CD4-positive, alpha-beta T cell treated with Interleukin-6 for 4 hours (primary cell): ENCODE measurements around the gene GLS.
"Not testable (repeated sequence)": the region's sequence is repeated elsewhere in the genome, so short reads cannot be mapped to it uniquely, and the experiment has no call there.

Experiments
- DNase-seq: peaks from one replicate; pipeline ENCODE4 v3.0.0-alpha.2; 2020; ENCODE audit warnings: mixed read lengths

The GLS gene

DNA sequence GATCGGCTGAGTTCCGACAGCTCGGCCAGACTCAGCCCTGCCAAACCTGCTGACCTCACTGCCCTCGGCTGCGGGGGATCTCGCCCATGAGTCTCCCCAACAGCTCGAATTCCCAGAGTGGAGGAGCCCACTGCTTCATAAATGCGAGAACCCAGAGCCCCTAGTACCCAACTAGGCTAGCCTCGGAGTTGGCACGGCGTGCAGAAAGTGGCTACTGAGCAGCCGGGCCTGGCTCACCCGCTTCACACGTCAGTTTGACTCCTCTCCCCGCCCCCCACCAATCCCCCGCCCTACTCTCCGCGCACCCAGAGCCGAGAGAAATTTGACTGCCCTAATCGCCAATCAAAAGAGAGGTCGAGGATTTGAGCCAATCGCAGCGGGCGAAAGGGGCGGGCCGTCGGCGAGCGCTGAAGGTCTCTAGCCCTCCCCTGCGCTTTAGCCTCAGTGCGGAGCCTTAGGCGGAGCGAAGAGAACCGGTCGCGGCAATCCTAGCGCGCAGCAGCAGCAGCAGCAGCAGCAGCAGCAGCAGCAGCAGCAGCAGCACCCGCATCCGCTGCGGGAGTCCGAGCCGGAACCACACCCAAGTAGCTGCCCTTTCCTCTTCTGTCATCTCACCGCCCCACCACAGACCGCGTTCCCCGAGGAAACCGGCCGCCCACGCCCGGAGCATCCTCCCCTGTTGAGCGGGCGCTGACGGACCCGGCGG is at the start of gene GLS:
TSS of gene GLS (plus strand) at position 444 of the 706 bp plus-strand sequence. CDS start 264 bp downstream, outside the sequence.
- peak; percentile 98 for DNase-seq

DNA sequence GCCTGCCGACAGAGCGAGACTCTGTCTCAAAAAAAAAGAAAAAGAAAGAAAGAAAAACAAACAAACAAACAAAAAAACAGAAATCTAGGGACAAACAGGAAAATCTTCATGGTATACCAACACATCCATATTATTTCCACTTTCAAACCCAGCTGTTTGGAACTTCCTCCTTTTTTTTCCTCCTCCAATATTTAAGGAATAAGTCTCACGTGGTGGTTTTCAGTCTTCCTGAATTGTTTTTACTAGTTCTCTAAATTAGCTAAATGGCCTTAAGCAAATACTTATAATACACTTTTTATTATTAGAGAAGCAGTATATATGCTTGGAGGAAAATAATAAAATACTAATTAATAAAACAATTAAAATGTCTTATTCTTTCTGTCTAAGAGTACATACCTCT is 48.7 kb upstream of the GLS start:
- DNase-seq, result no peak

DNA sequence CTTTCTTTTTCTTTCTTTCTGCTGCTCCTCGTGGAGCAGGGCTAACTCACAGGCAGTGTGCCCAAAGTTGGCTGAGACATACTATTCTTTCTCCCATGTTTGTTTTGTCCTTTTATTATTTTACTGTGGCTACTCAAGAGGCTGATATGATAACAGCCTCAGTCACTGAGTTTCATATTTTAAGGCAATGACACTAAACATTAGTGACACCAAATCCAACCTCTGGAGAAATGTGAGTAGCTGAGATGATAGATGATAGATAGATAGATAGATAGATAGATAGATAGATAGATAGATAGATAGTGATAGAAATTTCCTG is 45.8 kb upstream of the GLS start:
- DNase-seq, result no peak

DNA sequence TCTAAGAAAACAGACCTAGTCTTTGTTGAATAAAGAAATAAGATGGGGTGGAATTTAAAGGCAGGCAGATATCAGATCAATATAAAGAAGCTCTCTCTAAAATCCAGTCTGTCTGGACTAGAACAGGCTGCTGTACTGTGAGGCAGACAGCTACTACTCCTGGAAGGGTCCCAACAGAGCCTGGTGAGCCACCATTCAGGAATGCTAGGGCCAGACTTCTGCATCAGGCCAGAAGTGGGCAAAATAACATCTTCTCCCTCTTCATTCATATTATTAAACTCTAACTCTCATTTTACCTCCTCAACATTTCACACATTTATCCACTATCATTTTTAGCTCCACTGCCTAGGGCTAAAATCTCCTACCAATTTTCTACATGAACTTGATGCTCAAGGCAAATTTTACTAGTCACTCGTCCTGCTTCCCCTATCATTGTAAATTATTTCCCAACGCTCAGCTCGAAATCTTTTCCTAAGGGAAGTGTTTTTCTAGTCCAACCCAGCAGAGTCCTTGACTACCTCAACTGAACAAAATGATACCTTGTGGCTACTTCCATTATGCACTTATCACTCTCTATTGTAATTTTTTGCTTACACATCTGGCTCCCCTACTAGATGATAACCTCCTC is 45.2 kb upstream of the GLS start:
- no peak for DNase-seq

DNA sequence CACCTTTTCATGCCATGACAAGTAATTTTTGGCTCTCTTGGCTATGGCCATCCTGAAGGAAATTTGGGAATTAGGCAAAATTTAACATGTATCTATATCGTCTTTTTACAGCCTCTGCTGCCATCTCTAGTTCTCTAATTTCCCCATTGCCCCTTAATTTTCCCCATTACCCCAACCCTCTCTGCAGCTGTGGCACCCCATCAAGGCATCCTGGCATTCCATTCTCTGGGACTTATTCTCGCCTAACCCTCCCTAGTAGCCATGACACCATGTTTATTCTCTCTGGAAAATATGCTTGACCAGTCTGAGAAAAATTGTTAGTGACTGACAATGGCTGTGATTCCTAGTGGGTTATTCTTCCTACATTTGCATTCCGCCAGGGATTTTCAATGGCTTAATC is 43.9 kb upstream of the GLS start:
- DNase-seq, result no peak

DNA sequence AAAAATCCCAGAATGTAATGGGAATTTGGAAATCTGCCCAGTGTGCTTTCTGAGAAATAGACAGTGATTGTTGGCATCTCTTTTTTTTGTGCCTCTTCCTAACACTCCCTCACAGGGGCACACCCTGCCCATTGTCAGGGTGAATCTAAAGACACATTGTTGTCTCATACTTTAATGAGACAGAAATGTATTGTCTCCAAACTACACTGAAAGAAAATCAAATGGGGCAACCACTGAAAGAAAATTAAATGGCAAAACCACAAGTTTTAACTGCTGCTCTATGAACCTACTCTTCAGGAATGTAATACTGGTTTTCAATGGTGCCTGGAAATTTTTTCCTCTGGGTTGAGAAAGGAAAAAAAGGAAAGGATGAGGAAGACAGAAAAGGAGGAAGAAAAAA is 43.2 kb upstream of the GLS start:
- DNase-seq, result no peak

DNA sequence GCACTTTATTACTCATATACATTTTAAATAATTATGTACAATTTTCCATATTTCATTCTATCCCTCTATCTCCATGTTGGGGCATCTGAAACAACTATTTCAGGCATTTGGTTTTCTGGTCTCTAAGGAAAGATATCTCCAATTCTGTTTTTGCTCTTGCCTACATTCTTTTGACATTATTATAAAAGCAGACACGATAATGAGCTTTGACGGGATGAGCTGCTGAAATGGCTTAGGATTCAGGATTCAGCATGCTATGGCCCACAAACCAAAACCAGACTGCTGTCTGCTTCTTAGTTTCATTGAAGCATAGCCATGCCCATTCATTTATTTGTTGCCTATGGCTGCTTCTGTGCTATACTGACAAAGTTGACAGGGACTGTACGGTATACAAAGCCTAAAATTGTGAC is 42.7 kb upstream of the GLS start:
- DNase-seq, result no peak

DNA sequence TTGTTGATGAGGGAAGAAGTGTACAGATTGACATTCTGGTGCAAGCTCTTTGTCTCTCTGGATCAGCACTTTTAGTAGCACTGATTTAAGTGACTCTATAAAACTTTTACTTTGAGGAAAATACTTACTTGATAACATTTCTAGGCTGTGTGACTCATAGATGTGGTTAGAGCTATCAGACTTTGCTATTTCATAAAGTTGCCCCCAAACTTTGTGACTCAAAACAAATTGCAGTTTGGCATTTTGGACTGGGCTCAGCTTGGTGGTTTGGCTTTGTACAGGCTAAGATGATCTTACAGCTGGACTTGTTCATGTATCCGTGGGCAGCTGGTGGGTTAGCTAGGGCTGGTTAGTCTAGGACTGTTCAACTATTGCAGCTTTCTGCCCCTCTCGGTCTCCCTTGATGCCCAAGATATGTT is 42.1 kb upstream of the GLS start:
- no peak for DNase-seq

DNA sequence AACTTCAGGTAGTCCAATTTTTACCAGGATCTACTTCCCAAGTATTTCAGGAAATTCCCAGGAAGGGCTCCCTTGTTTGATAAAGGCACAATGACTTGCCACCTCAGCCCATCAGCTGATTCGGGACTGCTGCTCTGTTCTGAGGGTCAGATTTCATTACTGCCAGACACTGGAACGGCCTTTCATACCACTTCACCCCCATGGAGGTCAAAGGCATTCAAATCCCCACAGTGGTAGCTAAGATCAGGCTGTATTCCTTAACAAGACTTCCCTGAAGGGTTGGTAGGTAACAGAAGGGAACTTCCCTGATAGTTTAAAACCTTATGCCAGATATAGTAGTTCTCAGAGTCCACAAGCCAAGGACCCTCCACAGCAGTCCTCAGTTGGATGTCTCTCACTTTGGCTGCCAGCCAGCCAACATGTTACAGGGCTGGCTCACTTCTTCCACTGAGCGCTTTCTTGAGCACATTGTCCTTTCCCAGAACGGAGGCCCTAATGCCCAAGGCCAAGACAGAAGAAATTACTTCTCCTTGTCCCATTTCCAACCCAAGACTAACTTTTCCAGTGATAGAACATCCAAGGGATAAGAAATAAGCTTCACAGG is 40.0 kb upstream of the GLS start:
- no peak for DNase-seq

DNA sequence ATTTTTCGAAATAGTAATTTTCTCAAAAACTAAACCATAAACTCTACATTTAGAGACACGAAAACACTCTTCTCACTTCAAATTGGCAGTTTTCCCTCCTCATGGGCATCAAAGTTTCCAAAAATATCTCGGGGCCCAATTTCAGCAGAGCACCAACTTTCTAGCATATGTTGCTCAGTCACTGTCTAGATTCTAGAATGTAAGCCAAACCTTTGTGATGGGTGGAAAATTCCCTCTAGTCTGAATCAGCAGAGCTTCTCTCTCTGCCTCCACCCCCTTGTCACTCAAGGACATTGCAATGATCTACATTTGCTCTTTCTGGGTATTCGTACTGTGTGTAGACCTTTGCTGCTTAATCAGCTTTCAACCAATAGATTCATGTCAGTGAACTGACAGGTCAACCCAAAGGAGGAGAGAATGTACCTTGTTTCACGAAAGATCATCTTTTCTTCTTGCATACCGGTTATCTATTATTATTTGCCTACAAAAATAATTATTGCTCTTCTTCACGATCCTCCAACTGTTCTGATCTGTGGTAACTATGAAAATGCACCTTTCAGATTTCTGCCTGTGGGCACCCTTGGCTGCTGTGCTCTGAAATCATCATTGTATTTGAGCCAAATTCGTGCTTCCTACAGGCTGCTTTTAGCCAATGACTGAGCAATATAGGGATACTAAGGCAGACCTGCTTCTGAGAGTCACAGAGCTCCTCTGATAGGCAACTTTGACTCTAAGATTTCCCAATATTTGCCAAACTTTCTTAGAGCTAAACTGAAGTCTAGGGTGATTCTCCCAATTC is 38.7 kb upstream of the GLS start:
- no peak for DNase-seq

DNA sequence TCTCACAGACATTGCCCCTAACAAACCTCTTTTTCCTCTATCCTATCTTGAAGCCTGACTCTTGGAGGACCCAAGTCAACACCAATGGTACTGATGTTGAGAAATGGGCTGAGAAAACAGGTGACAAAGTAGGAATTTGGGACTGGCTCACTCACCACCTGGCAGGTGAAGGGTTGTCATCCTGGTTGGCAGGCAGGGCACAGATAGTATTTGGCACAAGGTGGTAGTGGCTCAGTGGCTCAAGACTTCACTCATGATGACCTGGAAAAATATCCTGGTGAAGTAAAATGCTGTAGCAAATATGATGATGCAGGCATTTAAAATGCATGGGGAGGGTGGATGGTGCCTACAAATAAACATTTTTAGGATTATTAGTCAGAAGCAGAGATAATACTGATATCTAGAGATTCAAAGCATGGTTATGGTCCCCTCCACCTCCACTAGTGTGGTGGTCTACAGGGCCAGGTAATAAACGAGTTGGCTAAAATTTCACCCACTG is 38.0 kb upstream of the GLS start:
- DNase-seq, result no peak

DNA sequence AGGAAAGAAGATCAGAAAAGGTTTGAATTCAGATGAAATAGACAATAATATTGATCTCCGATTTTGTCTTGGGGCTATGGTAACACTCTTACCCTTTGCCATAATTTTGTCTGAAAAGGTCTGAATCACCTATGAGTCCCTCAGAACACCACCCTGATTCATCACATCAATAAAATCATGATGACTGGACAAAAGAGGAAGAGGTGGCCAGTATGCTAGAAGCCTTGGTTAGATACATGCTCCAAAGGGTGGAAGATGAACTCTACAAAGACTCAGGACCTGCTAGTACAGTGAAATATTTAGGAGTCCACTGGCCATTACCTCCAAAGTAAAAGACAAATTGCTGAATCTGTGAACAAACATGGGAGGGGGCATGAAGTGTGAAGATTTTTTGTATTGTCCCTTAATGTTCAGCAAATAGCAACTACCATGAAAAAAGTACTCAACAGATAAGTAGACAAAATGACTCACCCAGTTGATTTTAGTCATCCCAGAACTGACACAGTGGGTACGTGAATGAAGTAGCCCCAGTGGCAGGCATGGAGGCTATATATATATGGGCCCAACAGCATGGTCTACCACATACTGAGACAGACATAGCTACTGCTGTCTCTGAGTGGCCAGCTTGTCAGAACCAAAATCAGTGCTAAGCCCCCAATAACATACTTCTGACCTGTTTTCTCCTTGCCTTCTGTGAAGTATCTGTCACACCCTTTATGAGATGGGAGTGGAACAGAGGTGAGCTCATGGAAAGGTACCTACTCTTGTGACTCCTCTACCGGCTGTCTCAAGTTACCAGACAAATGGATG is 36.5 kb upstream of the GLS start:
- no peak for DNase-seq

DNA sequence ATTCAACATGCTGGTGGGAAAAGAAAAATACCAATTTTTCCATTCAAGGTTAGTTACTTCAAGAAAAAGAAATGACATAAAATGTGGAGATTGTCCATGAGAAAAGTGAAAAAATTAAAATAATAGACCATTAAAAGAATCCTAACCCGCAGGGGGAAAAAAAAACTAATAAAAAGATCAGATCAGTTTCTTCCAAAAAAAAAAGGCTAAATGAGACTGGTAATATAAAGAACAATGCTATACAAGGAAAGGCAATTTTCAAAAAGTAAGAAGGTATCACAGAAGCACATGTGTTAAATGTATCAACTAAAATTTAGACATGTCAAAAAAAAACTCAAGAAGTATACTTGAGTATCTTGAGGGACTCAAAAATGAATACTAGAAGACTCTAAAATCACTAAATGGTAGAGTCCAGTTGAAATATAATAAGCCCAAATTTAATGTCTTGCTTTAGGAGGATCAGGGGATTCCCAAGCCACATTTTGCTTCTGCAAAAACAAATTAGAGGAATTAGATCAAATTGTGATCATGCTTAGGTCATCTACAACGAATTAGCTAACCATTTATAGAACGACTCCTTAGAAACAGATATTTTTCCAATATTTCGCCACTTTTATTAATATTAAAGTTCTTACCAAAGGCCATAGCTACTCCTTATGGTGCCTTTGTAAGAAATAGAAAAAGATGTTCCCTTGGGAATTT is 35.8 kb upstream of the GLS start:
- no peak for DNase-seq

DNA sequence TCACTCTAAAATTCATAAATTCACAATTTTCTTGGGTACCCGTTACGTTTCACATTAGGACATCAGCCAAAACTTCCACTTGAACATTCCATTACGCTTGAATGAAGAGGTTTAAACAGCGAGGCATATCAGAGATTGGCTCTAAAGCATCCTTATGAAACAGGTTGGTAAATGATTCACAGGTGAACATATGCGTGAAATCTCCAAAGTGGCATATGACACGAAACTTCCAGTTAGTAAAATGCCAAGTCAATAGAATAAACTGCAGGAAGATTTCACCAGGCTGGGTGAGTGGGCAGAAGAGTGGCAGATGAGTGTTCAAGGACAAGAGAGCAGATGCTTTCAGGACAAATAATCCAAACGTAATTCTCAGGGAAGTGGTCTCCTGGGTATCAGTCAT is 33.9 kb upstream of the GLS start:
- DNase-seq, result no peak

DNA sequence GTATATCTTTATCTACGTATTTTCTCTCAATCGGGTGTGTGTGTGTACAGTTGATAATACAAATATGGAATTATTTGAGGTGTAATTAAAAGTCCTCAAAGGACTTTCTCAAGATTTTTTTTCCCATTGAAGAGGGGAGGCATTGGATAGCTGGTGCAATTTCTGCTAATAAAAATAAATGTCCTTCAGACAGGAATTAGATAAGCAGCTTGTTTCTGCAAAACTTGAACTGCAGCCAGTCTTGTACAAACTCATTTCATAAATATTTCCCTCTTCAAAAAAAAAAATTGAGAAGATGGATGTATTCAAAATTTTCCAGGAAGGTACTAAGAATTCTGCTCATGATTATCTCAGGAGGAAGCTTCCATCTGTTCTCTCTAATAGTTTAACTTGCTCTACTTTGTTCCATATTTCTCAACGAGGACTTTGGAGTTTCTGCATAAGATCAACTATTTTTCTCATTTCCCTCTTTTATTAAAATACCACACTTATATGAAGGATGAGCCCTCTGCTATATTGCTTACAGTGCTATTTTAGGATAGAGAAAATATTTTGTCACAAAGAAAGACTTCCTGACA is 33.0 kb upstream of the GLS start:
- DNase-seq, result no peak

DNA sequence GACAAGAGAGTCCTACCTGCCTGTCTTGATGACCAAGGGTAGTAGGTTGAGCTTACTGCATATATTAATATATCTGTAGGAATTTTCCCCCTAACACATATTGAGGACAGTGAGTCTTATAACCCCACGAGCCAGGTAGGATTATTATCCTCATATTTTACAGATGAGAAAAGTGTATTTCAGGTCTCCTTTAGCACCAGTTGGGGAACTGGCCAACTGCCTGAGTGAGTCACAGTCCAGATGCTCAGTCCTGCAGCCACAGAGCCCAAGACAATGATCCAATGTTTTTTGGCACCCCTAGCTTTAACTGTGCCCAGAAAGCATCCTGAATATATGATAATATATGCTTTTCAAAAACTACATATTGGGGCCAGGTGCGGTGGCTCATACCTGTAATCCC is 30.8 kb upstream of the GLS start:
- DNase-seq, result no peak

DNA sequence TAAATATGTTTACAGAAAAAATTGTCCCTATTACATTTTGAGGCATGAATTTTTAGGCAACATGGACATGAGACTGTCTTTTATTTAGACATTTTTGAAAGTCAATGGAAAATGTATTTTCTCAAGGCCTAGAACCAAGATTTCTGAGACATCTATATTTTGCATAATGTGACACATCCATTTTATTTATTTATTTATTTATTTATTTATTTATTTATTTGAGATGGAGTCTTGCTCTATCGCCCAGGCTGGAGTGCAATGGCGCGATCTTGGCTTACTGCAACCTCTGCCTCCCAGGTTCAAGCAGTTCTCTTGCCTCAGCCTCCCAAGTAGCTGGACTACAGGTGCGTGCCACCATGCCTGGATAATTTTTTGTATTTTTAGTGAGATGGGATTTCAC is 27.6 kb upstream of the GLS start:
- DNase-seq, result not testable (repeated sequence)

DNA sequence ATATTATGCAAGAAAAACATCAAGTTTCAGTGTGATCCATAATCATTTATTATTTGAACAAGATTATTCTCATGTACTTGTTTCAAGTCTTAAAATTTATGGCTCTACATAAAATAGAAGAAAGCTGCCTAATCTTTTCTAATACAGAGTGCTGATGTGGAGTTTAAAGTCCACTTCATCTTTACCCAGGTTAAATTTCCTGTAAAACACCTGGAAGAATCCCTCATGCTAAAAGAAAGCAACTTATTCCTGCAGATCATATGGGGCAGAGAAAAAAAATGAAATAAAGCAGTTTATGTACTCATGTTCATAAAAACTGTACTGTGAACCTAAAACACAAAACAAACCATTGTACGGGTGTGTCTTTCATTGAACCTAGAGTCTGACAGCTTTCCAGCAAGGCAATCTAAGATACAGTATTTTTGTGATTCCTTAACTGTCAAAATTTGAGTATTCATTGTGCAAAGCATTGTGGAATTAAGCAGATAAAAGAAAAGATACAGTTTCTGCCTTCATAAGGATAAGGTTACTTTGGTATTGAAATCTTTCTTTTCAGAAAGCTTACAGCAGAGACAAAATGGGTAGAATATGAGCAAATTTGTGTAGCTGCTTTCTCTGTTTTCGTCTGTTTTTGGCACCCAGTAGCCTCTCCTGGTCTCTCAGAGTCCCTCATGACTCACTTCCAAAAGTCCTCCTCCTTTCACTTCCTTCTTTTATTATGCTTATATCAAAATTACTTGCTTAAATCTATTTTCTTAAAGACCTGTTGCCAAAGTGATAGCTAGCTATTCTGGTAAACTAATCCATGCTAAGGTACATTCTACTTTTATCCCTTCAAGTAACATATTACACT is 26.9 kb upstream of the GLS start:
- no peak for DNase-seq

DNA sequence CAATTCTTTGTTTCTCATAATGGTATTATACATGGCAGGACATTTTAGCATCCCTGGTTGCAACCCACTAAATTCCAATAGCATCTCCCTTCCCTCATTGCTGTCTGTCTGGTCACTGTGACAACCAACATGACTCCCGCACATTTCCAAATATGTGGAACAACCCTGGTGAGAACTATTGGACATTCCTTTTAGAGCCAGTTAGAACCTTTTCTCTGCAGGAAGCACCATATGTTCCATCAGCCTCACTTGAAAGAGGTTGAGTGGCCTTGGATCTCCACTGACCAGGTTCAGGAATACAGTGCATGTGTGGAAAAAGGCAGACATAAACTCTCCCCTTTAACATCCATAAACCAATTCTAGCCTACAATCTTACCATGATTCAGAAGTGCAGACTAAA is 25.9 kb upstream of the GLS start:
- DNase-seq, result no peak

DNA sequence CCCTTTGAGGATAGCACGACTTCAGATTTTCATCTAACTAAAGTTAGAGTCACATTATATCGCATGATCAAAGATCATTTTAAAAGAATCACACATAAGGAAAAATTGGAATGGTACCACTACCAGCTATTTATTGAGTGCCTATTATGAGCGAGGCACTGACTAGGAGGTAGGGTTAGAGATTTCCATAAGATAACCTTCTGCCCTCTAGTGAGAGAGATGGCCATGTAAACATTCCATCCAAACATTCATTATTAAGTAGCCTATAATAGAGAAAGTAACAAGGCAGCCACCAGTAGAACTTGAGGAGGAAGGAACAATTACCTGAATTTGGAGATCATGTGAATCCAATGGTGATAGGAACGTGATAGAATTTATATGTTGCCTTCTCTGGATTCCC is 25.4 kb upstream of the GLS start:
- DNase-seq, result no peak

DNA sequence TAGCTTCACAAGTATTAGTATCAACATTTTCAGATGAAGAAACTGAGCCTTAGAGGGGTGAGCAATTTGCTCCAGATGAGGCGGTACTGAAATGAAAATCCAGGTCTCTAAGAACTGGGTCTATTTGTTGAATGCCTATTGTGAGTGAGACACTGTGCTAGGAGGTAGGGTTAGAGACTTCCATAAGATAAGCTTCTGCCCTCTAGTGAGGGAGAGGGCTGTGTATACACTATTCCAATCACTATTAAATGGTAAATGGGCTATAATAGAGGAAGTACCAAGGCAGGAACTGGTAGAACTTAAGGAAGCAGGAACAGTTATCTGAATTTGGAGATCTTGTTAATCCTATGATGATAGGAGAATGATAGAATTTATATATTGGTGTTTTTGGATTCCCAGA is 23.6 kb upstream of the GLS start:
- no peak for DNase-seq
